NCI-H1048 (cell line): Measurements from ENCODE around the gene TMEM202.
"Not testable (repeated sequence)": the region's sequence is repeated elsewhere in the genome, so short reads cannot be mapped to it uniquely, and the experiment has no call there.

Experiments used
- DNase-seq: peaks from one replicate; lab custom pipeline; 2025; lab: John Stamatoyannopoulos, UW

Gene TMEM202

DNA sequence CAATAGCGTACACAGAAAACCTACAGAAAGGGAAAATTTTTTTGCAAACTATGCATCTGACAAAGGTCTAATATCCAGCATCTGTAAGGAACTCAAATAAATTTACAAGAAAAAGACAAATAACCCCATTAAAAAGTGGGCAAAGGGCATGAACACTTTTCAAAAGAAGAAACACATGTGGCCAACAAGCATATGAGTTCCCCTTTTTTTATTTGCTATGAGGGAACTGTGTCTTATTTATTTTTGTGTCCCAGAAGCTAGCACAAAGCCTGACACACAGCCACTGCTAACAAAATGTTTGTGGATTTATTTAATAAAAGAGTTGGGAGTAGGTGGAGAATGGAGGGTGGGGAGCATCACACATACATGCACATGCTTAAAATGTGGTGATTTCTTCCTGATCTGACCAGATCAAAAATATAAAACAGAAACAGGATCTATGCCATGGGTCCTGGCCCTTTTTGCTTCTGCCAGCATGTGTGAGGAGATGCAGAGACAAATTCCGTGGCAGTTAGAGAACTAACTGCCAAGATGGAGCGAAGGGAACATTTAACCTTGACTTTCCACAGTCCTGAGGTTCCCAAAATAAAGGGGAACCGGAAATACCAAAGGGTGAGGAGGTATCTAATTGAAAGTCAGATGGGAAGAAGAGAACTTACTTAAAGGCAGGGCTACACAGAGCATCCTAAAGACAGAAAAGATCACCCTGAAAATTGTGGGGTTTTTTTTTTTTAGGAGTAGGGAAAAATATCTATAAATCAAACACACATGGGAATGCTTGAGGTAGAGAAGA lies at the start of gene TMEM202:
TMEM202 (plus strand) TSS at position 510 of the 793 bp plus-strand sequence; CDS start at position 532, 22 bp downstream.
- DNase-seq, result no peak

DNA sequence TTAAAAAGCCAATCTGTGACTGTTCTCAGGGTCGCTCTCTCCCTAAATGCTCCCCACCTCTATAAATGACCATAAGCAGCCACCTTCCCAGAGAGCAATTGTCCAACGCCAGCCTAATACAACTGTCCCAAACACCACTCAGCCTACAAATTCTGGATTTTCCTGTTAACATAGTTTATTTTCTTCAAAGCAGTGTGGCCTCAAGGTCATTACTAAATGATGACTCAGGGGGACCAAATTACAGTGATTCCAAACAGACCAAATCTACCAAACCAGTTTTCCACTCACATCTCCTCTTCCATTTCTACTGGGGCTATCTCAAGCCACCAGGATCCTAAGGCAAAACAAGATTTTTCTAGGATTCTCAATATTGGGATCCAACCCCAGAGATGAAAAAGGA lies 44.8 kb upstream of the TMEM202 start:
- no peak for DNase-seq

DNA sequence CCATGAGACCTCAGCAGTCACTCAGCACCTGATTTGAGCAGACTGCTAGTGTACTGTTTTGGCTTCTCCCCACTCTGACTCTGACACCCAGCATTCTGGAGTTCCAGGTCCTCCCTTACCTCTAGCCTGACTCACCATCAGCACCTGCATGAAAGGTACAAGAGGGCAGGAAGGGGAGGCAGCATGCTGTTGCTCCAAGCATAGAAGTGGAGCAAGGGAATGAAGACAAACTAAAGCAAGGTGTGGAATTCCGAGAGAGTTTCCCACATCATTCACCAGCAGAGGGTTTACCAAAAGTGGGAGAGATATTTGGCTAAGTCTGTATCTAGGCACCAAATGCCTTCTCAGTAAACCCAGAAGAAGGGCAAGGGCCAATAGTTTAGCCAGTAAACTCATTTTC lies 43.6 kb upstream of the TMEM202 start:
- no peak for DNase-seq

DNA sequence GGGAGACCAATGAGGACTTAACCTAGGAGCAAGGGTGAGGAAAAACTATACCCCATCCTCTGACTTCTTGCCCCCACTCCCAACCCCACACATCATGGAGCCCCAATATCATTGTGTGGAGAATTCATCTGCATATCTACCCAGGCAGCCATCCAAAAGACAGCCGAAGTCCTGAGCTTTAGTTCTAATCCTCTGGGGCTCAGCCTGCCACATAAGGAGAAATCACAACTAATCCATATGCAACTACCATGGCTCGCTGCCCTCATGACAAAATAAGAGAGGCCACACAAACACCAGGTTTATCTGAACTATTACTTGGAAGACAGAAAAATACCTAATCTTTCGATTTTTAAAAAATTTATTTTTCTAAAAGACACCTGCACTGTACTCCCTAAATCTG lies 40.0 kb upstream of the TMEM202 start:
- no peak for DNase-seq

DNA sequence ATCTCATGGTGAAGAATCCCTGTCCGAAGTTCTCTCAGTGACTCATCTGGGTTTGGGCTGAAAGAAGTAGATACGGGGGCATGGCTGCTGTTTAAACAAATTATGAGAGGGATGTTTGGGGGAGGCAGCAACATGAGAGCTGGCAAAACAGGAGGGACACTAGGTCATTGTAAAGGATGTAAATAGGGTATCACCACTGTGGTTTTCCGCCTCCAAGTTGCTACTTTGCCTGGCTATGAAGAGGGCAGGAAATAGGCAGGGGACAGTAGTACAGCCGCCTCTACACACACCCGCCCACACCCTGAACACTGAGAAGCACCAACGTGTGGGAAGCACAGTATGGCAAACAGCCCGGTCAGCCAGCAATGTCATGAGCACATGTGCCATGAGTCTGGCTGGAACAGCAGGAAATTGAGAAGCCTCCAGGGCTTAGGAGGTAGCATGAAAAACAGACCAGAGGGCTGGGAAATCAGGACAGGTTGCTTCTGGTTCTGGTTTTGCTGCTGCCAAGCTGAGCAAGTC lies 39.4 kb upstream of the TMEM202 start:
- DNase-seq, result no peak

DNA sequence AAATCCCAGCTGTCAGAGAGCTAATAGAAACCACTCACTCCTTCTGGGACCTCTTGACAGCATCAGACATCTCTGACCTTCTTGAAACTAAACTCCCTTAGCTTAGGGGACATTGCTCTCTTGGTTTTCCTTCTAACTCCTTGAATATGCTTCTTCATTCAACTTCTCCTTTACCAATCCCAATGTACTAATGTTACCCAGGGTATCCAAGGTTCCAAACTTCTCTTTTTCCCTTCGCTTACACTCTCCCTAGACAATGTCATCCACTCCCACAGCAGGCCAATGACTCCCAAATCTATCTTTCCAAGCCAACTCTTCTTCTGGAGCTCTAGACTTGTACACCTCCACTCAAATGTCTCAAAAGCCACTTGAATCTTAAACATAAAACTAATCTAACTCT lies 36.9 kb upstream of the TMEM202 start:
- no peak for DNase-seq

- no peak for DNase-seq
Observed at GRCh38 chr15:72365844-72366243, 32.3 kb upstream of the TMEM202 start.

GRCh38 chr15:72368325-72368724 lies 29.8 kb upstream of the TMEM202 start:
- no peak for DNase-seq

- DNase-seq, result no peak
Observed at GRCh38 chr15:72368899-72369298, 29.2 kb upstream of the TMEM202 start.

GRCh38 chr15:72369964-72370363 lies 28.1 kb upstream of the TMEM202 start:
- DNase-seq, result no peak

- no peak for DNase-seq
Observed at GRCh38 chr15:72372361-72372760, 25.7 kb upstream of the TMEM202 start.

GRCh38 chr15:72375501-72375845 lies 22.6 kb upstream of the TMEM202 start:
- DNase-seq, result no peak

DNA sequence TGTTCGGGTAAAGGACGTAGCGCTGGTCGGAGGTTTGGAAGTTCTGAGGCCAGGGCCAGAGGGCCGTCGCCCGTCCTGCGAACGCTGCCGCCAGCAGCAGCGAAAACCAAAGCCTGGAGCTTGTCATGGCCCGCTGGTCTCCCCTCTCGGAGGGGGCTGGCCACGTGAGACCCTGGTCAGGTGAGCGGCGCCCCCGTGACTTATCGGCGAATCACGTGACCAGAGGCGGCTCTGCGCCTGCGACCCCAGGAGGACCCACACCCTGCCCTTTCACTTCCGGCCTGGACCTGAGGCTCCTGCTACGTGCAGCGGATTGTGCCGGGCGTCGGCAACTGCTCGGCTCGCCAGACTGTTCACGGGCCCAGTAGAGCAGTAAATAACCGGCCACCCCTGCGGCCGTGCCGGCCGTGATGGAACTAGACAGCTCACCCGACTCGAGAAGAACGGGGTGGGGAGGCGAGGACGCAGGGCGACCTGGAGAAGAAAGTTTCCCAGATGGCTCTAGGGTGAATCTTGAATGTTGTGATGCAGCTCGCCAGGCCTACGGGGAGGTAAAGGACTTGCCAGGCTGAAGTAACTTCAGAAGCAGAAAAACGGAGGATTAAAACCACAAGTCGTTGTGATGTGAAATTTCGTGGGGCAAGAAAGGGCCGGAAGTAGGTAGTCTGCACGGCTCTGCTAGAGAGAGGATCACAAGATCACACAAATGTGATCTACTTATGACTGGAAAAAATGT lies 22.1 kb upstream of the TMEM202 start, which contains the start of gene HEXA:
HEXA (minus strand) TSS at position 169 of the 736 bp plus-strand sequence; CDS start at position 127, 42 bp downstream.
- DNase-seq, result peak; percentile 68

DNA sequence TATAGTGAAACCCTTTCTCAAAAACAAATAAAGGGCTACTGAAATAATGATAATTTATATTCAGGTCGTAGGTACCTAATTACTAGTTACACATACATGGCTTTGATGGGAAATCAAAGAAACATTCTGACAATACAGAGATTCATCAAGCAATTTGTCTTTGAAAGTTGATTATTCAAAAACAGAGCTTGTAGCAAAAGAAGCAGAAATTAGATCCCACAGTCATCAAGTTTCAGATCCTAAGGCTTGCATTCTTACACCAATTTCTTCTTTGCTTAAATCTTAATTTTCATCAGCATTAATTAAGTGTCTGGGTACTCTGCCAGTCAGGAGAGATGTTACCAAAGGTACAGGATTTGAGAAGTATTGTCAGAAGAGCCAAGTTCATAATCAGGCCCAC lies 20.8 kb upstream of the TMEM202 start:
- no peak for DNase-seq

DNA sequence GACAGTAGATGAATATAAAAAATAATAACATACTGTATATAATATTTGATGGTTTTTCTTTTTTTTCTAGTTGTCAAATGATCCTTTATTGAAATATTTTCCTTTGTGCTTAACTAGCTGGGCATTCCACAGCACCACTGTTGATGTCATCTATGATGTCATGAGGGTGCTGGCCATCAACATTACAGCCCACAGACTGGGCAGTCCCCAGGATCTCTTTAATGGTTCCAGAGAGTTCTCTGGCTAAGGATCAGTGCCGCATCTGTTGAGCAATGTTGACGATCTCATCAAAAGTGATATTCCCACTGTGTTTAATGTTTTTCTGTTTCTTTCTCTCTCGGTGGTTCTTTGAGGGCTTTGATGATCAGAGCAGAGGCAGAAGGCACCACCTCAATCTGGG lies 19.0 kb upstream of the TMEM202 start:
- not testable (repeated sequence) for DNase-seq

DNA sequence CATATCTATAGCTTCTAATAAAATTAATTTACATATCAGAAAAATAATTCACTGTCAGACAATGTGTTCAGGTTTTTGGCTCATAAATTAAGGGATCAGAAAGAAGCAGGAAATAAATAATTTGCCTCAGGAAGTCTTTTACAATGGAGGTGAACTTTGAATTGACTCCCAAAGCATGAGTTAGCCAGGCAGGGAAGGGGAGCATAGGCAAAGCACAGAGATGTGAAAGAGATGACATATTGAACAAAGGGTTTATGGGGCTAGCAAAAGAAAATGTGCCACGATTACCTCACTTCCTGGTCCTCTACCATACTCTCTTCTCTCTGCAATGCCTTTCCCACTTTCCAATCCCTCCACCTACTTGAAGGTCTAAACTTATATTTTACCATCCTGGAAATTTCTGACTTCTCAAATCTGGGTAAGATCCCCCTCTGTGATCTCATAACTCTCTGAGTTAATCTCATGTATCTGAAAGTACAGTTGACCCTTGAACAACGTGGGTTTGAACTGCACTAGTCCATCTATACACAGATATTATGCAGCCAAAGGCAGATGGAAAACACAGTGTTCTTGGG lies 18.2 kb upstream of the TMEM202 start:
- no peak for DNase-seq

- DNase-seq, result no peak
Observed at GRCh38 chr15:72380743-72381142, 17.4 kb upstream of the TMEM202 start.

DNA sequence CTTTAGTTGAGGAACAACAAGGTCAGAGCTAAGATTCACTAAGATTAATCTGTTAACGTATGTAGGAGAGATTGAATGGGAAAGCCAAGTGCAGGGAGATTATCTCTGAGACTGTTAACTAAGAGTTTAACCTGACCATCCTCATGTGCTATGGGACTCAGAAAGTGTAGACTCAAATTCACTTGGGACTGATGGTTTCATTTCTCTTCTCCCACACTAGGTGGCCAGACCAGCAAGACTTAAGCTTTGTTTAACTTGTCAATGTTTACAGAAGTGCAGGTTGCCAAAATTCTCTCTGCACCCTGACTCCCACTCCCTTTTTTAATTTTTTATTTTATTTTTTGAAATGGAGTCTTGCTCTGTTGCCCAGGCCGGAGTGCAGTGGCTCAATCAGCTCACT lies 16.0 kb upstream of the TMEM202 start:
- DNase-seq, result no peak

GRCh38 chr15:72387741-72388140 lies 10.4 kb upstream of the TMEM202 start:
- DNase-seq, result no peak

DNA sequence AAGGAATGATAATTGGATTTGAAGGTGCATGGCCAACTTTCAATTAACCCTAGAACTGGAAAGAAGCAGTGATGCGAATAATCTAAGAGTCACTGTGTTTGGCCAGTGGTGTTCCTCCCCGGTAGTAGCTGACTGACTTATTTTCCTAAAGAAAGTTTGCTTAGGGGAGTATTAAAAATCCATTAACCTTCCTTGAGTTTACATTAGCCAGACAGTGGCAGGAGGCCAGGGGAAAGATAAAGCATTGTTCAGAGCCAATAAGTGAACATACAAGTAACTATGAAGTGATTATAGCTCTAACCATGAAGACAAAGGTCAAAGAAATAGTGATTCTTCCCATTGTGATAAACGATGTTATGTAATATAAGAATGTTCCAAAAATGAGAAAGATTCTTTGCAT lies 8.9 kb upstream of the TMEM202 start:
- no peak for DNase-seq

DNA sequence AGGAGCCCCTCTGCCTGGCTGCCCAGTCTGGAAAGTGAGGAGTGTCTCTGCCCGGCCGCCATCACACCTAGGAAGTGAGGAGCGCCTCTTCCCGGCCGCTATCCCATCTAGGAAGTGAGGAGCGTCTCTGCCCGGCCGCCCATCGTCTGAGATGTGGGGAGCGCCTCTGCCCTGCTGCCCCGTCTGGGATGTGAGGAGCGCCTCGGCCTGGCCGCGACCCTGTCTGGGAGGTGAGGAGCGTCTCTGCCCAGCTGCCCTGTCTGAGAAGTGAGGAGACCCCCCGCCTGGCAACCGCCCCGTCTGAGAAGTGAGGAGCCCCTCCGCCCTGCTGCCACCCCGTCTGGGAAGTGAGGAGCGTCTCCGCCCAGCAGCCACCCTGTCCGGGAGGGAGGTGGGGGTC lies 1.8 kb upstream of the TMEM202 start:
- not testable (repeated sequence) for DNase-seq

DNA sequence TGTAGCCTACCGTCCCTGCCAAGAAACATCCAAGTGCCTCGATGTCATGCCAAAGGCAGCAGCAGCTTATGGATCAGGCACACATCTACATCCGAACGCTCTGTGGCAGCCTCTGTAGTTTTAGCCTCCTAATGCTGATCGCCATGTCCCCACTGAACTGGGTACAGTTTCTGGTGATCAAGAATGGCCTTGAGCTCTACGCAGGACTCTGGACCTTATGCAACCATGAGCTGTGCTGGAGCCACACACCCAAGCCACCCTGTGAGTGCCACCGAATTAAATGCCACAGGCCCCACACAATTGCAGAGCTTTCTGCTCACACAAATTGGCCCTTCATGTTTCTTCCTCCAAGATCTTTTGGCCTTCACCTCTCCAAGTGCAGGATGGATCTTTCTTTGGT lies 543 bp downstream of the TMEM202 start:
- DNase-seq, result no peak

GRCh38 chr15:72402726-72403125 lies 4.6 kb downstream of the TMEM202 start:
- DNase-seq, result no peak
